Smooth muscle cell (in vitro differentiated cells): ENCODE data around the gene CMTM4. TPM values are rescaled to one million over a fixed set of nuclear protein-coding genes. Genes with fewer than 3 reads are reported as not detected.
A peak's percentile ranks its signal among the peaks of the same experiment; 100 is the strongest.
"Not testable (repeated sequence)": the region's sequence is repeated elsewhere in the genome, so short reads cannot be mapped to it uniquely, and the experiment has no call there.

ENCODE experiments used
- DNase-seq: peaks from one replicate; lab custom pipeline; 2025; ENCODE audit not compliant: unreplicated experiment; lab: John Stamatoyannopoulos, UW
- H2AFZ ChIP-seq: fragments of 200-600 bp; sonication (generic); 2 replicates; pipeline ENCODE4 v1.6.0; 2016; ENCODE audit warnings: antibody characterized with exemption, low read depth, mild to moderate bottlenecking
- H3F3A ChIP-seq: fragments of 200-600 bp; sonication (generic); 2 replicates; pipeline ENCODE4 v1.6.0; 2017; ENCODE audit warnings: antibody characterized with exemption, low read depth
- H3K27ac ChIP-seq: fragments of 200-600 bp; sonication (generic); 2 replicates; pipeline ENCODE4 v1.5.1; 2016; ENCODE audit warnings: low read depth, mild to moderate bottlenecking
- H3K27me3 ChIP-seq: fragments of 200-600 bp; sonication (generic); 2 replicates; pipeline ENCODE4 v1.6.1; 2016; ENCODE audit warnings: low read depth, mild to moderate bottlenecking
- H3K36me3 ChIP-seq: fragments of 200-600 bp; sonication (generic); 2 replicates; pipeline ENCODE4 v1.5.1; 2016; ENCODE audit warnings: low read depth
- H3K4me1 ChIP-seq: fragments of 200-600 bp; sonication (generic); 2 replicates; pipeline ENCODE4 v1.5.1; 2016; ENCODE audit warnings: low read depth
- H3K4me2 ChIP-seq: fragments of 200-600 bp; sonication (generic); 2 replicates; pipeline ENCODE4 v1.6.0; 2016; ENCODE audit warnings: mild to moderate bottlenecking
- H3K4me3 ChIP-seq: fragments of 200-600 bp; sonication (generic); 2 replicates; pipeline ENCODE4 v1.5.1; 2016; ENCODE audit warnings: mild to moderate bottlenecking
- H3K79me2 ChIP-seq: fragments of 200-600 bp; sonication (generic); 2 replicates; pipeline ENCODE4 v1.6.0; 2016; ENCODE audit warnings: low read depth, mild to moderate bottlenecking
- H3K9ac ChIP-seq: fragments of 200-600 bp; sonication (generic); 2 replicates; pipeline ENCODE4 v1.6.0; 2016; ENCODE audit warnings: low read depth
- H3K9me3 ChIP-seq: fragments of 200-600 bp; sonication (generic); replicated peaks from 2 replicates; pipeline ENCODE4 v1.5.1; 2016; ENCODE audit warnings: low read depth
- H4K20me1 ChIP-seq: fragments of 200-600 bp; sonication (generic); 2 replicates; pipeline ENCODE4 v1.6.0; 2016; ENCODE audit warnings: low read depth
- WGBS: methylation state at CpG from one replicate; pipeline ENCODE4 v1.1.7; 2016; ENCODE audit warnings: low lambda C conversion rate; 5-methylcytosine and 5-hydroxymethylcytosine counted together
- polyA plus RNA-seq: library from polyadenylated mRNA; unstranded; fragments of >200 nt; fragmentation: Nextera tagmentation; extraction: Ambion mirVana; gene quantifications from 2 replicates; pipeline ENCODE4 v1.2.1, GENCODE V29; 2016
- total RNA-seq: library from RNA; depleted of rRNA; stranded (reverse); fragments of >200 nt; gene quantifications from 2 replicates; pipeline ENCODE4 v1.2.3, GENCODE V29; 2014
- TF ChIP-seq, protein P1 (sequence below): fragments of 200-600 bp; sonication (generic); IDR thresholded peaks from 2 replicates; pipeline ENCODE4 v1.5.1; 2017; ENCODE audit warnings: borderline replicate concordance, mild to moderate bottlenecking, antibody characterized with exemption; ENCODE audit not compliant: insufficient read depth, poor library complexity, severe bottlenecking

The CMTM4 gene
- total and polyA plus RNA-seq, 2 experiments from 2014 or later: 7.2 to 25.2 TPM

DNA sequence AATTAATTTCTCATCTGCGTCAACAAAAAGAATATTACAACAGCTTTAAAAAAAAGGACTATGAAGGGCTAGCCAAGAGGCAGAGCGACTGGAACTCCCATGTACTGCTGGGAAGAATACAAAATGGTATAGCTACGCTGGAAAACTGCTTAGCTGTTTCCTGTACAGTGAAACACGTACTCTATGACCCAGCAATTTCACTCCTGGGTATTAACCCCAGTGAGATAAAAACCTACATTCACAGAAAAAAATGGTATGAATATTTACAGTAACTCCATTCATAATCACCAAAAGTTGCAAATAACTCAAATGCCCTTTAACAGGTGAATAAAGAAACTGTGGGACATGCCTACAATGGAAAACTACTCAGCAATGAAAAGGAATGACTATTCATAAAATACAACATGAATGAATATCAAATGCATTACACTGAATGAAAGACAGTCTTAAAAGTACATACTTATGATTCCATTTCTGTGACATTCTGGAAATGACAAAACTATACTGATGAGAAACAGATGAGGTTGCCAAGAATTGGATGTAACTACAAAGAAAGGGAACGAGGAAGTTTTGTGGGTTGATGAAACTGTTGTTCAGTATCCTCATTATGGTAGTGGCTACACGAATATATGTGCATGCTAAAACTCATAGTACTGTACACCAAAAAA, 27.6 kb downstream of the CMTM4 start:
- H3K4me3 ChIP-seq: no peak overlapping the region
- H2AFZ ChIP-seq: no peak overlapping the region
- H3F3A ChIP-seq: no peaks in the 10 kb centered on the region
- TF ChIP-seq, protein P1, sequence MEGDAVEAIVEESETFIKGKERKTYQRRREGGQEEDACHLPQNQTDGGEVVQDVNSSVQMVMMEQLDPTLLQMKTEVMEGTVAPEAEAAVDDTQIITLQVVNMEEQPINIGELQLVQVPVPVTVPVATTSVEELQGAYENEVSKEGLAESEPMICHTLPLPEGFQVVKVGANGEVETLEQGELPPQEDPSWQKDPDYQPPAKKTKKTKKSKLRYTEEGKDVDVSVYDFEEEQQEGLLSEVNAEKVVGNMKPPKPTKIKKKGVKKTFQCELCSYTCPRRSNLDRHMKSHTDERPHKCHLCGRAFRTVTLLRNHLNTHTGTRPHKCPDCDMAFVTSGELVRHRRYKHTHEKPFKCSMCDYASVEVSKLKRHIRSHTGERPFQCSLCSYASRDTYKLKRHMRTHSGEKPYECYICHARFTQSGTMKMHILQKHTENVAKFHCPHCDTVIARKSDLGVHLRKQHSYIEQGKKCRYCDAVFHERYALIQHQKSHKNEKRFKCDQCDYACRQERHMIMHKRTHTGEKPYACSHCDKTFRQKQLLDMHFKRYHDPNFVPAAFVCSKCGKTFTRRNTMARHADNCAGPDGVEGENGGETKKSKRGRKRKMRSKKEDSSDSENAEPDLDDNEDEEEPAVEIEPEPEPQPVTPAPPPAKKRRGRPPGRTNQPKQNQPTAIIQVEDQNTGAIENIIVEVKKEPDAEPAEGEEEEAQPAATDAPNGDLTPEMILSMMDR: no peak
- no peak for DNase-seq
- H3K36me3 ChIP-seq: no peaks in the 10 kb centered on the region
- H3K27ac ChIP-seq: no peak overlapping the region
- no peaks in the 10 kb centered on the region for H3K4me1 ChIP-seq
- no peaks in the 10 kb centered on the region for H3K79me2 ChIP-seq
- no peak overlapping the region for H3K9ac ChIP-seq
- H3K9me3 ChIP-seq: no peaks in the 10 kb centered on the region
- H3K27me3 ChIP-seq: no peaks in the 10 kb centered on the region
- WGBS: 89% methylated on average over 6 of the region's 6 CpGs
- H4K20me1 ChIP-seq: no peaks in the 10 kb centered on the region
- no peak overlapping the region for H3K4me2 ChIP-seq

DNA sequence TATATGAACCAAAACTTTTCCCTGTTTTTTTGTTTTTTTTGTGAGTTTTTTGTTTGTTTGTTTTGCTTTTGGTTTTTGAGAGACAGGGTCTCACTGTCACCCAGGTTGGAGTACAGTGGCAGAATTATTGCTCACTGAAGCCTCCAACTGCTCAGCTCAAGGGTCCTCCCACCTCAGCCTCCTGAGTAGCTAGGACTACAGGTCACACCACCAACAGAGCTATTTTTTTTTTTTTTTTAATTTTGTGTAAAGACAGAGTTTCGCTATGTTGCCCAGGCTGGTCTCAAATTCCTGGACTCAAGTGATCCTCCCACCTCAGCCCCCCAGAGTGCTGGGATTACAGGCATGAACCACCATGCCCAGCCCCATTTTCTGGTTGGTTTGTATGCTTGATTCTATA, 28.6 kb downstream of the CMTM4 start:
- no peak overlapping the region for H3K27ac ChIP-seq
- no peaks in the 10 kb centered on the region for H3K9me3 ChIP-seq
- DNase-seq: no peak
- H3K27me3 ChIP-seq: no peaks in the 10 kb centered on the region
- H2AFZ ChIP-seq: no peak overlapping the region
- WGBS: 100% methylated on average over 1 of the region's 1 CpG
- H4K20me1 ChIP-seq: no peaks in the 10 kb centered on the region
- TF ChIP-seq, protein P1: no peak
- no peaks in the 10 kb centered on the region for H3K4me1 ChIP-seq
- H3K9ac ChIP-seq: no peak overlapping the region
- no peaks in the 10 kb centered on the region for H3F3A ChIP-seq
- H3K79me2 ChIP-seq: no peaks in the 10 kb centered on the region
- no peak overlapping the region for H3K4me2 ChIP-seq
- H3K4me3 ChIP-seq: no peak overlapping the region
- no peaks in the 10 kb centered on the region for H3K36me3 ChIP-seq

DNA sequence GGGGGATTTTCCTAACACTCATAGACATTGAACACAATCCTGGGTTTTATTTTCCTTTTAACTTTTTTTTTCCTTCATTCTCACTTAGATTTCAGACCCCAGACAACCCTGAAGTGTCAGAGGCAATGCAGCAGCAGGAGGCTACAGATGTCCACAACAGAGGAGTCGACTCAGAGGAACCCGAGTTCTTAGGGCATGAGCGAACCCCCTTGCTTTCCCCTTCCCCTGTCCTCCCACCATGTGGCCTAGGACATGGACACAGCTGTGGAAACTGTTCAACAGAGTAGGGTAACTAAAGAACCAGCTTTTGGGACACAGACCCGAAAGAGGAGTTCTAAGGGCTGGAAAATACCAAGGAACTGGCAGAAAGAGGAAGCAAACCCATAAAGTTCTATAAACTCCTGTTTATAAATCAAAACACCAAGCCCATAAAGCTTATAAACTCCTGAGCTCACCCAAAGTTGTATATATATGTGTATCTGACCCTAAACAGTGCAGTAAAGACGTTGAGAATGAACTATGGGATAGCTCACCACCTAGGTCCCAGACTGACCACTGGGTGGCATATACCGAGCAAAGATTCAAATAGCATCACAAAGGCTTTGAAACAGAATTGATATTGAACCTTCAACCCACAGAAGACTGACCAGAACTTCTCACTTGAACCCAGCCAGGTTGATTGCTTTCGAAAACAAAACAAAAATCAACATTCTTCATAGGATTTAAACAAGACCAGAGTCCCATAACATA, 33.9 kb downstream of the CMTM4 start:
- H3K9me3 ChIP-seq: no peaks in the 10 kb centered on the region
- H3K4me1 ChIP-seq: peaks cover 8% of the 10 kb centered on the region
- TF ChIP-seq, protein P1: peak; percentile 26
- no peak overlapping the region for H2AFZ ChIP-seq
- H3K9ac ChIP-seq: no peak overlapping the region
- DNase-seq: no peak
- H3K36me3 ChIP-seq: no peaks in the 10 kb centered on the region
- no peak overlapping the region for H3K4me2 ChIP-seq
- H3K27me3 ChIP-seq: no peaks in the 10 kb centered on the region
- no peak overlapping the region for H3K4me3 ChIP-seq
- peak overlapping the region; percentile 81 for H3K27ac ChIP-seq
- 60% methylated on average over 7 of the region's 7 CpGs for WGBS
- H3K79me2 ChIP-seq: peaks cover 3% of the 10 kb centered on the region
- no peaks in the 10 kb centered on the region for H4K20me1 ChIP-seq
- peaks cover 19% of the 10 kb centered on the region for H3F3A ChIP-seq

DNA sequence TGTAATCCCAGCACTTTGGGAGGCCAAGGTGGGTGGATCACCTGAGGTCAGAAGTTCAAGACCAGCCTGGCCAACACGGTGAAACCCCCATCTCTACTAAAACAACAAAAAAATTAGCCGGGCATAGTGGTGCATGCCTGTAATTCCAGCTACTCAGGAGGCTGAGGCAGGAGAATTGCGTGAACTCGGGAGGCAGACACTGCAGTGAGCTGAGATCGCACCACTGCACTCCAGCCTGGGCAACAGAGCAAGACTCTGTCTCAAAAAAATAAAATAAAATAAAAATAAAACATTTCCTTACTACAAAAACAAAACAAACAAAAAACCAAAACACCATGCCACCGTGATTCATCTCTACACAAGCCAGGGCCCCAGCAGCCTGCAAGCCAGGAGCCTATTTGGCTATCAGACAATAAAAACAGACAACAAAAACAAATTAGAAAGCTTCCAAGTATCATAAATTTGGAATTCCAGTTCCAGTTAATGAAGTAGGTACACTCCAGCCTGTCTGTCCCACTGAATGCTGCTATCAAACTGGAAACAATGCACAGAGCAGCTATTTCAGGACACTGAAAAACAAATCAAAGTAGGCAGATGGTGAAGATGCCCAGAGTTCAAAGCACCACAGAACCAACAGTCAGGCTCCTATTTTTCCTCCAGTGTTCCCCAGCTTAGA, 34.7 kb downstream of the CMTM4 start:
- H3K79me2 ChIP-seq, H3K36me3 ChIP-seq: not testable (repeated sequence)

More for the DNA sequence above, 34.7 kb downstream of the CMTM4 start:
- not testable (repeated sequence) for H4K20me1 ChIP-seq, H3K27me3 ChIP-seq, H2AFZ ChIP-seq, H3K9me3 ChIP-seq, H3K4me3 ChIP-seq, DNase-seq, H3K4me1 ChIP-seq
- Histone ChIP-seq H3K9ac (peak overlapping the region; percentile 2), H3F3A (peaks cover 19% of the 10 kb centered on the region), H3K4me2 (peak overlapping the region; percentile 48), H3K27ac (peak overlapping the region; percentile 81)
- 74% methylated on average over 6 of the region's 6 CpGs for WGBS
